Natural killer cell (primary cell): ENCODE data around the gene ADAMTS17. TPM values are rescaled to one million over a fixed set of nuclear protein-coding genes. Genes with fewer than 3 reads are reported as not detected.

Experiments used
- ATAC-seq, 3 donors: fragments of 150-1000 bp in 2 of 3; fragments of 200-7000 bp in 1 of 3; cut with Tn5 transposase; 1 replicate in 1 of 3; 2 replicates in 2 of 3; pipeline ENCODE4 v1.10.0; 2021; ENCODE audit warnings: mild to moderate bottlenecking in 2 of 3, moderate library complexity in 2 of 3
- DNase-seq, 2 donors: peaks; one replicate each; pipeline versions ENCODE4 v3.0.0 to v3.0.0-alpha.2; 2013 to 2021; ENCODE audit warnings: mixed read lengths in 1 of 2
- H3K27ac ChIP-seq: one replicate; pipeline ENCODE4 v1.5.1; 2013; ENCODE audit warnings: mild to moderate bottlenecking, low read length
- H3K27me3 ChIP-seq: one replicate; pipeline ENCODE4 v1.6.1; 2013; ENCODE audit warnings: low read length; ENCODE audit not compliant: control insufficient read depth, insufficient read depth
- H3K36me3 ChIP-seq: one replicate; pipeline ENCODE4 v1.6.1; 2013; ENCODE audit warnings: low read length; ENCODE audit not compliant: control insufficient read depth, insufficient read depth
- H3K4me1 ChIP-seq: one replicate; pipeline ENCODE4 v1.6.1; 2013; ENCODE audit warnings: low read length; ENCODE audit not compliant: control insufficient read depth, insufficient read depth
- H3K4me3 ChIP-seq: one replicate; pipeline ENCODE4 v1.5.1; 2013; ENCODE audit warnings: low read length
- H3K9me3 ChIP-seq: one replicate; pipeline ENCODE4 v1.6.1; 2013; ENCODE audit warnings: low read length; ENCODE audit not compliant: control insufficient read depth, insufficient read depth
- H3K27ac Mint-ChIP-seq, 2 donors: one replicate each; pipeline ENCODE4 v1.8.0; 2022; ENCODE audit warnings: mild to moderate bottlenecking in 2 of 2, mixed read lengths in 2 of 2, moderate library complexity in 1 of 2
- H3K27me3 Mint-ChIP-seq, 2 donors: one replicate each; pipeline ENCODE4 v1.8.0; 2022; ENCODE audit warnings: low read depth in 2 of 2, mixed read lengths in 2 of 2
- H3K36me3 Mint-ChIP-seq: one replicate; pipeline ENCODE4 v1.8.0; 2022; ENCODE audit warnings: mixed read lengths
- H3K4me1 Mint-ChIP-seq, 2 donors: one replicate each; pipeline ENCODE4 v1.8.0; 2022; ENCODE audit warnings: mixed read lengths in 2 of 2
- H3K4me3 Mint-ChIP-seq: one replicate; pipeline ENCODE4 v1.8.0; 2022; ENCODE audit warnings: mild to moderate bottlenecking, moderate library complexity, mixed read lengths
- H3K9me3 Mint-ChIP-seq, 2 donors: one replicate each; pipeline ENCODE4 v1.8.0; 2022; ENCODE audit warnings: mixed read lengths in 2 of 2
- WGBS: methylation state at CpG from one replicate; pipeline ENCODE4 v1.1.7; 2013; ENCODE audit warnings: missing lambda C conversion rate; ENCODE audit not compliant: insufficient coverage; 5-methylcytosine and 5-hydroxymethylcytosine counted together
- intact Hi-C: fragments of 100-400 bp; cut with micrococcal nuclease; formaldehyde crosslinking; loops from one replicate; pipeline ENCODE4 v1.14.2; 2022
- total RNA-seq, 4 donors: library from RNA; stranded (reverse); fragments of 120-200 nt in 1 of 4; gene quantifications; one replicate each; pipeline versions ENCODE4 v1.2.3 to v1.2.4, GENCODE V29; 2013 to 2022
- TF ChIP-seq, protein P1 (sequence below): fragments of 200-600 bp; IDR thresholded peaks from one replicate; pipeline ENCODE4 v1.8.0; 2022; ENCODE audit warnings: antibody characterized with exemption

The ADAMTS17 gene
- total RNA-seq, 3 donors from 2014 or later (not counting 1 experiment from before 2014, with no cell fraction given) = 4.8 to 9.5 (median 5.3) TPM

DNA sequence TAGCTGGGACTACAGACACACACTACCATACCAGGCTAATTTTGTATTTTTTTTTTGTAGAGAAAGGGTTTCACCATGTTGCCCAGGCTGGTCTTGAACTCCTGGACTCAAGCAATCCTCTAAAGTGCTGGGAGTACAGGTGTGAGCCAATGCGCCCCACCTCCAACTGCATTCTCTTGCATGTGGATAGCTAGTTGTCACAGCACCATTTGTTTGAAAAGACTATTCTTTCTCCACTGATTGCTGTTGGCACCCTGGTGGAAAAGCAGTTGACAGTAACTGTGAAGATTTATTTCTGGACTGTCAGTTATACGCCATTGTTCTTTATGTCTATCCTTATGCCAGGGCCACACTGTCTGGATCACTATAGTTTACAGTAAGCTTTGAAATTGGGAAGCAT, 303.9 kb downstream of the ADAMTS17 start:
- ATAC-seq = no peak
- no peaks in the 10 kb centered on the region for H3K4me1 ChIP-seq
- TF ChIP-seq, protein P1, sequence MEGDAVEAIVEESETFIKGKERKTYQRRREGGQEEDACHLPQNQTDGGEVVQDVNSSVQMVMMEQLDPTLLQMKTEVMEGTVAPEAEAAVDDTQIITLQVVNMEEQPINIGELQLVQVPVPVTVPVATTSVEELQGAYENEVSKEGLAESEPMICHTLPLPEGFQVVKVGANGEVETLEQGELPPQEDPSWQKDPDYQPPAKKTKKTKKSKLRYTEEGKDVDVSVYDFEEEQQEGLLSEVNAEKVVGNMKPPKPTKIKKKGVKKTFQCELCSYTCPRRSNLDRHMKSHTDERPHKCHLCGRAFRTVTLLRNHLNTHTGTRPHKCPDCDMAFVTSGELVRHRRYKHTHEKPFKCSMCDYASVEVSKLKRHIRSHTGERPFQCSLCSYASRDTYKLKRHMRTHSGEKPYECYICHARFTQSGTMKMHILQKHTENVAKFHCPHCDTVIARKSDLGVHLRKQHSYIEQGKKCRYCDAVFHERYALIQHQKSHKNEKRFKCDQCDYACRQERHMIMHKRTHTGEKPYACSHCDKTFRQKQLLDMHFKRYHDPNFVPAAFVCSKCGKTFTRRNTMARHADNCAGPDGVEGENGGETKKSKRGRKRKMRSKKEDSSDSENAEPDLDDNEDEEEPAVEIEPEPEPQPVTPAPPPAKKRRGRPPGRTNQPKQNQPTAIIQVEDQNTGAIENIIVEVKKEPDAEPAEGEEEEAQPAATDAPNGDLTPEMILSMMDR = no peak
- H3K27ac ChIP-seq = no peak overlapping the region
- H3K9me3 ChIP-seq = no peaks in the 10 kb centered on the region
- H3K4me3 ChIP-seq = no peak overlapping the region
- no peaks in the 10 kb centered on the region for H3K4me1 Mint-ChIP-seq
- no peaks in the 10 kb centered on the region for H3K36me3 ChIP-seq
- H3K27me3 Mint-ChIP-seq = peaks cover 0 to 6% of the 10 kb centered on the region in 2 donors
- H3K27ac Mint-ChIP-seq = no peak overlapping the region
- DNase-seq = no peak
- 95% methylated on average over 2 of the region's 2 CpGs for WGBS
- intact Hi-C loops = no loop called here
- no peak overlapping the region for H3K4me3 Mint-ChIP-seq
- no peaks in the 10 kb centered on the region for H3K9me3 Mint-ChIP-seq
- no peaks in the 10 kb centered on the region for H3K27me3 ChIP-seq
- no peaks in the 10 kb centered on the region for H3K36me3 Mint-ChIP-seq

DNA sequence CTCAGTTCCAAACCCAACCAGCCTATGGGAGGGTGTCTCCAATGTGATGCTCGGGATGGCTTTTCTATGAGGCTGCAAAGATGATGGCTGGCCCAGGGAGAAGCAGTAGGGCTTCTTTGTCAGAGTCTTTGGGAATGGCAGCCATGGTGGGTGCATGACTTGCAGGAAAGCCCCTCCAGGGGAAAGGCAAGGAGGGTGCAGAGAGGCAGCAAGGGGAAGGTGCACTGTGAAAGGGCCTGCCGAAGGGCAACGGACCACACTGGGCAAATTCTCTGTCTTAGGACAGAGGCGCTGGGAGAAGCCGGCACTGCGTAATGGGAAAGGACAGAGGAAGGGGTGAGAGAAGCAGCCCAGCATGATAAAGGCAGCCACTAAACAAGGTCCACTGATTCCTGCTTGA, 305.8 kb downstream of the ADAMTS17 start:
- H3K9me3 Mint-ChIP-seq = no peaks in the 10 kb centered on the region
- no peak overlapping the region for H3K27ac ChIP-seq
- no peaks in the 10 kb centered on the region for H3K4me1 ChIP-seq
- DNase-seq (no peak), ATAC-seq (no peak)
- no peaks in the 10 kb centered on the region for H3K9me3 ChIP-seq
- WGBS = 91% methylated on average over 6 of the region's 6 CpGs
- no peaks in the 10 kb centered on the region for H3K4me1 Mint-ChIP-seq
- no peaks in the 10 kb centered on the region for H3K36me3 Mint-ChIP-seq
- H3K27ac Mint-ChIP-seq = no peak overlapping the region
- no peak overlapping the region for H3K4me3 Mint-ChIP-seq
- intact Hi-C loops = no loop called here
- TF ChIP-seq, protein P1 = no peak
- H3K27me3 ChIP-seq = no peaks in the 10 kb centered on the region
- peaks cover 0 to 2% of the 10 kb centered on the region in 2 donors for H3K27me3 Mint-ChIP-seq
- no peaks in the 10 kb centered on the region for H3K36me3 ChIP-seq
- H3K4me3 ChIP-seq = no peak overlapping the region

DNA sequence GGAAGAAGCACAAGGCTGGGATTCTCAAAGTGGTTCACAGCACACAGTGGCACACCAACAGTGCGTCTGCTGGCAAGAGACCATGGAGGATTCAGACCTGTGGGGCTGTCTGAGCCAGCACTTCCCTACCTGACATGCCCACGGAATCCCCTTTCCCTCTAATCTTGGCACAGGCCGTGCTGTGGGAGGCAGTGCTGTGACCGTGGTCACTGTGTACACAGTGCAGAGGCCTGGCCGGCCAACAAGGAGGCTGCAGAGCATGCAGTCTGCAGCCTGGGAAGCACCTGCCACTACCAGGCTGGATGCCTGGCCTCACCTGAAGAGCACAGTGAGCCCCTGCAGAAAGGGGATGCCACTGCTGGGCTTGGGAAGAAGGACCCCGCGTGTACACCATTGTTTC, 307.6 kb downstream of the ADAMTS17 start:
- Mint-ChIP-seq H3K4me1 (no peaks in the 10 kb centered on the region), H3K27me3 (peaks cover 4 to 11% of the 10 kb centered on the region in 2 donors), H3K36me3 (no peaks in the 10 kb centered on the region), H3K27ac (no peak overlapping the region), H3K4me3 (no peak overlapping the region), H3K9me3 (no peaks in the 10 kb centered on the region)
- WGBS = 78% methylated on average over 7 of the region's 7 CpGs
- no peaks in the 10 kb centered on the region for H3K9me3 ChIP-seq
- no peak for DNase-seq
- no peak overlapping the region for H3K4me3 ChIP-seq
- intact Hi-C loops = no loop called here
- ATAC-seq = no peak
- no peaks in the 10 kb centered on the region for H3K36me3 ChIP-seq
- no peaks in the 10 kb centered on the region for H3K27me3 ChIP-seq
- H3K4me1 ChIP-seq = no peaks in the 10 kb centered on the region
- TF ChIP-seq, protein P1 = no peak
- H3K27ac ChIP-seq = no peak overlapping the region

DNA sequence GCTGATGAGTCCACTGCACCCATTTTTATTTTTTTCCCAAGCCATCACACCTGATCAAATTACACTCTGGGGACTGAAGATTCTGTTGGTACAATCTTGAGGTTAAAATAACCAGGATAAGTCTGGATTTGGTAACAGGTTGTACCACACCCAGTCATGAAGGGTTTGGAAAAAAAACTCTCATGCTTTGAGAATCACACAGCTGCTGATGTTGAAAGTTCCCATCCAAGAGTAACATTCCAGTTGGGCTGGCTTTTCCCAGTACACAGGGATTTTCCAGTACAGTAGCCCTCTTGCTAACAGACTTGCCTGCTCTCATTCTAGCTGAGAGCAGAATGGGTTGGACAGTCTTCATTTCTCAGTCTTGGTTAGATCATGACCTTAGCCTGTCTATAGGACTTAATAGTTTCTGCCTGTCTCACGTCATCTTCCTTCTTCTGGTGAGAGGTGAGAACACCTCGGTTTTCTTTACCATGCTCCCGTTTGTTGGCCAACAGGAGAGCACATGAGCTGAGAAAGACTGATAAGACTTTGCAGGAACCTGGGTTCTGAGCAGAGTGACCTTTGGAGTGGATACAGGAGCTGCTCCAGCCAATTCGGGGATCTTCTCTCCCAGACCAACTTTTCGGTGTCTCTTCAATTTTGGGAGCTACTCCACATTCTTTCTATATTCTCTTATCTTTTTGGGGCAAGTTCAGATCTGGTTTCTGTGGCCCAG, 308.5 kb downstream of the ADAMTS17 start:
- peaks cover 7 to 11% of the 10 kb centered on the region in 2 donors for H3K27me3 Mint-ChIP-seq
- no peaks in the 10 kb centered on the region for H3K36me3 Mint-ChIP-seq
- DNase-seq (no peak), ATAC-seq (no peak)
- Histone ChIP-seq H3K9me3 (no peaks in the 10 kb centered on the region), H3K27ac (no peak overlapping the region), H3K4me1 (no peaks in the 10 kb centered on the region), H3K4me3 (no peak overlapping the region), H3K27me3 (no peaks in the 10 kb centered on the region), H3K36me3 (no peaks in the 10 kb centered on the region)
- H3K9me3 Mint-ChIP-seq = no peaks in the 10 kb centered on the region
- H3K4me3 Mint-ChIP-seq = no peak overlapping the region
- intact Hi-C loops = no loop called here
- TF ChIP-seq, protein P1 = no peak
- no peaks in the 10 kb centered on the region for H3K4me1 Mint-ChIP-seq
- 84% methylated on average over 5 of the region's 5 CpGs for WGBS
- no peak overlapping the region for H3K27ac Mint-ChIP-seq
